MV-4-11 (cell line): ENCODE data around the gene FBXL14.
"Not testable (repeated sequence)": the region's sequence is repeated elsewhere in the genome, so short reads cannot be mapped to it uniquely, and the experiment has no call there.

Experiments used
- DNase-seq: peaks from one replicate; lab custom pipeline; 2025; lab: John Stamatoyannopoulos, UW

FBXL14 gene

GRCh38 chr12:1572731-1573130 lies 21.6 kb downstream of the FBXL14 start:
- no peak for DNase-seq

GRCh38 chr12:1567852-1568251 lies 26.5 kb downstream of the FBXL14 start:
- DNase-seq = no peak

- DNase-seq = no peak
Measured at GRCh38 chr12:1566449-1567135, 27.8 kb downstream of the FBXL14 start.

- no peak for DNase-seq
Measured at GRCh38 chr12:1565172-1565571, 29.2 kb downstream of the FBXL14 start.

GRCh38 chr12:1564067-1564466 lies 30.3 kb downstream of the FBXL14 start:
- no peak for DNase-seq

DNA sequence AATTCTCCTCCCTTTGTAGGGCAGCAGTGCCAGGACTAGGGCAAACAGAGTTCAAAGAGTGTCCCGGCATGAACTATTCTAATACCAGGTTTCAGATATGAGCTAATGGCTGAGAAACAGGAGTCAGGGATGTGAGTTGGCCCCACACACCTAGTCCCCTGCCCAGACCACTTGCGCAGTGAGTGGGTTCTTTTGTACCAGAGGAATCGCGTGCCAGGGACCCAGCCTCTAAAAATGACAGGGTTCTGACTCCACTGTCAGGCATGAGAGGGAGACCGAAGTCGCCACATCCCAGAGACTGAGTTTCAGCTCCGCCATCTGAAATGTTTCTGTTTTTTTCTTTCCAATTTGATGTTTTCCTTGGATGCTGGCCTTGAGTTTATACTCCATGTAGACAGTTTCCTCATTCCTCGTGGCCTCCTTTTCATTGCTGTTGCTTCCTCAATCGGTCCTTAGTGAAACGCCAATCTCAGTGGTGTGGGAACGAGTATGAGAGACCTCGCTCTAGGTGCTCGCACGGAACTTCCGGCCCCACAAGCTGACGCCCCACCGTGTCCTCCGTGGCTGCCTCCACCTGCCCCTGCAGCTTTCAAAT lies 31.5 kb downstream of the FBXL14 start:
- DNase-seq = no peak

- no peak for DNase-seq
Measured at GRCh38 chr12:1560704-1561103, 33.7 kb downstream of the FBXL14 start.

GRCh38 chr12:1559676-1560091 lies 34.7 kb downstream of the FBXL14 start:
- no peak for DNase-seq

DNA sequence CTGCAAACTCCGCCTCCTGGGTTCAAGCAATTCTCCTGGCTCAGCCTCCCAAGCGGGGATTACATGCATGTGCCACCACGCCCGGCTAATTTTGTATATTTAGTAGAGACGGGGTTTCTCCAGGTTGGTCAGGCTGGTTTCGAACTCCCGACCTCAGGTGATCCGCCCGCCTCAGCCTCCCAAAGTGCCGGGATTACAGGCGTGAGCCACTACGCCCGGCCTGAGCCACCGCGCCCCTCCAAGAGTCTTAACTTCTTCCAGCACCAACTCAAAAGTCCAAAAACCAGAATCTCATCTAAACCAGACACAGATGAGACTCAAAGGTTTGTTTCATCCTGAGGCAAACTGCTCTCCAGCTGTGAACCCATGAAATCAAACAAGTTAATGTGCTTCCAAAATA lies 36.3 kb downstream of the FBXL14 start:
- not testable (repeated sequence) for DNase-seq

DNA sequence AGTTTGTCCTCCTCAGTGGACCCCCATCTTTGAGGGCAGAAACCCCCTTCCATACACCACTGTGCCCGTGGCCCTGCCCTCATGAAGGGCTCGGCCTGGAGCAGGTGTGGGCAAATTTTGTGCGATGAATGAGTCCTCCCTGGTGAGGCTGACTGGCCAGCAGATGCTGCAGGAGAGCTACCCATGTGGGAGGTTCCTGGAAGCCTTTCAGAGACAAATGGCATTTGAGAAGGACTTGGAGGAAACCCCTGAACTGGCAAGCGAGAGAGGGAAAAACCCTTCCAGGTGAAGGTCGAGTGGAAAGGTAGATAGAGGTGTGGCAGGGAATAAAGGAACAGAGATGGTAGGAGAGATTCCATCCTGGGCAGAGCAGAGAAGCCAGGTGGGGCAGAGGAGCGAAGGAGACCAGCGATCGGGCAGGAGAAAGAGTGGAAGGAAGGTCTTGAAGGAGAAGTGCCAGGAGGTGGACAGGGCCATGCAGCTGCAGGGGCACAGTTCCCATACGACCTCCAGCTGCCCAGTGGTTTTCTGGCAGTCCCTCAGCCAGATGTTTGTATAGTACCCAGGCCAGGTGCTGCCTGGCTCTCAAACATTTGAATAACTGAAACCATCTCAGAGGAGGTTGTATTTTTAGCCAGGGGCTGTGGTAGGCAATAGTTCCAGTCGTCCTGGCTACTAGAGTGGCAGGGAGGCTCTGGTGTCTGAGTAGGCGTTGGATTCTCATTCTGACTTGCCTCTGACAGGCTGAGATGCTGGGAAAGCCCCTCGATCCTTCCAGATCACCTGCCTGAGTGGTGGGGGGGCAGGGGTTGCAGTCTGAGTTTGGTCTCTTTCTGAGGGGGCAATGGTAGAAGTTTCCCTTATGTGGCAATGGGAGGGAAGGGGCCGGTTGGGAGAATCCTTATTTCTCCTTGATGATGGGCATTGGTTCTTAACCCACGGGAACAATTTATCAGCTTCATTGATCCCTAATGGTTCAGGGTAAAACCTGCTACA lies 40.1 kb downstream of the FBXL14 start:
- no peak for DNase-seq

GRCh38 chr12:1553536-1553935 lies 40.8 kb downstream of the FBXL14 start:
- DNase-seq = no peak

DNA sequence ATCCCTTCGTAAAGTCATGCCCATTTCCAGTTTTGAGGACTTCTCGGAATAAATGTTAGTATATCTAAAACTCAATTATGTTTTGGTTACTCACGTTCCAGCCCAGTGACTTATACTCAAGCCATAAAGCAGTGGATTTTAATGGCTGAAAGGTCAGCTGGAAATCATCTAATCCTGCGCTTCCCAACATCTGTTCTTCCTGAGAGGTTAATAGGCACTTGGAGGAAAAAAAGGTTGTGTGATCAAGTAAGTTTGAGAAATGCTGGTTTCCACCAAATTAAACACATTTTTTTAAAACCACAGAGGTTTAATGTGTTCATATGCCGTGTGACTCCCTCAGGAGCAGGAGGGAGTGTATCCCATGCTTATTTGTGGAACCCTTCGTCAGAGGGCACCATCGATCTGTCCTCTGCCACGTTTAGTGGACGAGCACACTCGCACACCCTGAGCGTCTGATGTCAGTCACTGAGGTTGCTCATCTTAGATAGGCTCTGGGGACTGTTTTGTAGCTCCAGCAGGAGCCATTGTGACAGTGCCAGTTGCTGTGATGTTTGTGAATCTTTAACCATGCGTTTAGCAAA lies 41.4 kb downstream of the FBXL14 start:
- no peak for DNase-seq

GRCh38 chr12:1552171-1552570 lies 42.2 kb downstream of the FBXL14 start:
- no peak for DNase-seq

DNA sequence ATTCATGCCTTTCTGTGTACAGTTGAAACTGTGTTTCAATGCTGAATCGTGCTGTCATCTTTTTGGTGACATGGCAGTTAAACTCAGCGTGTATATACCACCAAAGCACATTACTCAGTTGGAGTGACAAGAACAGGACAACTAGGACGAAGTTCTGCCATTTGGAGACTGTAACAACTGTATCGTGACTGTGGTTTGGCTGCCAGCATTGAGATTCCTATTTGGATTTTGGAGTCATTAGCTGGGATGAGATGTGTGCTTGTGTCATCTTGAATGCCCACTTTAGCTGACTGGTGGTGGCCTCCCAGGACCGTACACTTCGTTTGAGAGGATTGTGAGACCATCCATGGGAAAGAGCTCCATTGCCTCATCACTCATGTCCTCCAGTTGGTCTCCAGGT lies 42.9 kb downstream of the FBXL14 start:
- no peak for DNase-seq

DNA sequence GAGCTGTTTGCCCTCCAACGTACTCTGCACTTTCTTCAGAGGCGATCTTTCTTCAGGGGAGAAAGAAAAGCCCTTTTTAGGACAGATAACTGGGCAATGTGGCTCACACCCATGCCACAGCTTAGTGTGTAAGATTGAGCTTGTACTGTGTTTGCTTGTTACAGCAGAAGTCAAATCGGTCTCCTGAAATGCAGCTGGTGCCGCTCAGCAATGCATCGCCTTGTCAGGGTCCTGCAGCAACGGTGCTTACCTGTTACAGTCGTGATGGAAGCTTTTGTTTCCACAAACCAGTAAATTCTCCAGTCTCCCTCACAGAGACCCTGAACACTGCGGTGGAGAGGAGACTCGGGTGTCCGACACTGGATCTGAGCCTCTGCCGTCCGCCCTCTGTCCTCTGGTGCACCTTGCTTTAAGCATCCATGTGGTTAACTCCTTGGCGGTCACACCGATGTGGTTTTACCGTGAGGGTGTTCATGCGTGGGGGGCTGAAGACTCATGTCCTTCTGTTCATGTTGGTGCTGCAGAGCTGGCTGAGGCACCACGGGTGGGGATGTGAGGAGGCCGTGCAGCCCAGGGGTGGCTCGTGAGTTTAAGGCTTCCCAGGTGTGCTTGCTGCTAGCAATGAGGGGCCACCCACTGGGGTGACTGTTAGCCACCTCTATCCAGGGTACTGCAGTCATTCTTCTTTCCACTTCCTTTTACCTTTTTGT lies 47.3 kb downstream of the FBXL14 start:
- no peak for DNase-seq

- peak; percentile 94 for DNase-seq
Measured at GRCh38 chr12:1544996-1545700, 49.2 kb downstream of the FBXL14 start.

- peak; percentile 12 for DNase-seq
Measured at GRCh38 chr12:1542599-1542998, 51.8 kb downstream of the FBXL14 start.

DNA sequence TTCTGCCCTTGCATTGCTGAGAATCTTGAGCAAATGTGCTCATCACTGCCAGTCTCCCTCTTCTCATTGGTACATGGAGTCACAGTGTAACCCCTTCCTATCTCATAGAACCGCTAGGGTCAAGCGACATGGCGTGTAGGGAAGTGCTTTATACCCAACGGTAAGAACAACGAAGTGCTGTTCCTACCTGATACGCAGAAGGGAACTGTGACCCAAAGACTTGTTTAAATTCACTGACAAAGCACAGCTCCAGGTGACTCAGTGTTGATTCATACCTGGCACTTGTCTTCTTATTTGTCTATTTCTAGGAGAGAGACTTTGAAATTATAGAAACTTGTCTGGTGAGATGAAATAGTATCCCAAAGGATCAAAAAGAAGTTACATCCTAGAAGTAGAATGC lies 53.7 kb downstream of the FBXL14 start:
- no peak for DNase-seq

DNA sequence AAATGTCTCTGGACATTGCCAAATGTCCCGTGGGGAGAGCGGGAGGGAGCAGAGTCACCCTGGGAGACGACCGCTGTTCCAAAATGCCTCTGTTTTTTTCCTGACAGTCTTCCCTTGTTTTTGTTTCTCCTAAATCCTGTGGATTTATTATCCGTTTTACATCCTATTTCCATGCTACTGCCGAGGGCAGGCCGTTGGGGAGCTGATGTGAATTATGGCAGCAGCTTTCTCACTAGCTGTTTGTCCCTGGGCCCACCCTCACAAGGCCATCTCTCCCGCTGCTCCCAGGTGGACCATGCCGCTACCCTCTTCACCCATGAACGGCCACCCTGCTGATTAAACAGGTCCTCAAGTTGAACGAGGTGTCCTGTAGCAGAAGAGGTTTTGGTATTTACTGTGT lies 55.2 kb downstream of the FBXL14 start:
- DNase-seq = no peak

GRCh38 chr12:1536817-1537216 lies 57.6 kb downstream of the FBXL14 start:
- DNase-seq = no peak

DNA sequence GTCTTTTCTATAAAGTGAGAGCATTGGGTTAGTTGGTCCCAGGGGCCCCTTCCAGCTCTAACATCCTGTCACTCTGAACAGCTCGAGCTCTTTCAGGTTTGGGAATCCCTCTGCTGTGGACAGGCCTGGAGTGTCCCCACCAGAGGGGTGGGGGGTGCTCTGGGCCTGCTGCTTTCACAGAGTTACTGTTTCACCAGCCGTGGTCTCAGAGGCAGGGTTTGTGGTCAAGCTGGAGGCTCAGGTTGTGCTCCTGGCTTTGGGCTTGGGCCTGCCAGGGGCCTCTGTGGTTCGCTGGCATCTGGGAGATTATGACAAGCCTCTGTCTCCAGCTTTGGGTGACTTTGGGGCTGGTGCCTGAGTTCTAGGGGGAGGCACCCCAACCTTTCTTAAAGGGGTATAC lies 59.6 kb downstream of the FBXL14 start:
- peak; percentile 34 for DNase-seq
